Smooth muscle cell (in vitro differentiated cells): ENCODE measurements around the gene GAGE12E. TPM values are rescaled to one million over a fixed set of nuclear protein-coding genes. Genes with fewer than 3 reads are reported as not detected.
"Not testable (repeated sequence)": the region's sequence is repeated elsewhere in the genome, so short reads cannot be mapped to it uniquely, and the experiment has no call there.

ENCODE experiments used
- DNase-seq: peaks from one replicate; lab custom pipeline; 2025; ENCODE audit not compliant: unreplicated experiment; lab: John Stamatoyannopoulos, UW
- H2AFZ ChIP-seq: fragments of 200-600 bp; sonication (generic); 2 replicates; pipeline ENCODE4 v1.6.0; 2016; ENCODE audit warnings: antibody characterized with exemption, low read depth, mild to moderate bottlenecking
- H3F3A ChIP-seq: fragments of 200-600 bp; sonication (generic); 2 replicates; pipeline ENCODE4 v1.6.0; 2017; ENCODE audit warnings: antibody characterized with exemption, low read depth
- H3K27ac ChIP-seq: fragments of 200-600 bp; sonication (generic); 2 replicates; pipeline ENCODE4 v1.5.1; 2016; ENCODE audit warnings: low read depth, mild to moderate bottlenecking
- H3K27me3 ChIP-seq: fragments of 200-600 bp; sonication (generic); 2 replicates; pipeline ENCODE4 v1.6.1; 2016; ENCODE audit warnings: low read depth, mild to moderate bottlenecking
- H3K36me3 ChIP-seq: fragments of 200-600 bp; sonication (generic); 2 replicates; pipeline ENCODE4 v1.5.1; 2016; ENCODE audit warnings: low read depth
- H3K4me1 ChIP-seq: fragments of 200-600 bp; sonication (generic); 2 replicates; pipeline ENCODE4 v1.5.1; 2016; ENCODE audit warnings: low read depth
- H3K4me2 ChIP-seq: fragments of 200-600 bp; sonication (generic); 2 replicates; pipeline ENCODE4 v1.6.0; 2016; ENCODE audit warnings: mild to moderate bottlenecking
- H3K4me3 ChIP-seq: fragments of 200-600 bp; sonication (generic); 2 replicates; pipeline ENCODE4 v1.5.1; 2016; ENCODE audit warnings: mild to moderate bottlenecking
- H3K79me2 ChIP-seq: fragments of 200-600 bp; sonication (generic); 2 replicates; pipeline ENCODE4 v1.6.0; 2016; ENCODE audit warnings: low read depth, mild to moderate bottlenecking
- H3K9ac ChIP-seq: fragments of 200-600 bp; sonication (generic); 2 replicates; pipeline ENCODE4 v1.6.0; 2016; ENCODE audit warnings: low read depth
- H3K9me3 ChIP-seq: fragments of 200-600 bp; sonication (generic); replicated peaks from 2 replicates; pipeline ENCODE4 v1.5.1; 2016; ENCODE audit warnings: low read depth
- H4K20me1 ChIP-seq: fragments of 200-600 bp; sonication (generic); 2 replicates; pipeline ENCODE4 v1.6.0; 2016; ENCODE audit warnings: low read depth
- WGBS: methylation state at CpG from one replicate; pipeline ENCODE4 v1.1.7; 2016; ENCODE audit warnings: low lambda C conversion rate; 5-methylcytosine and 5-hydroxymethylcytosine counted together
- polyA plus RNA-seq: library from polyadenylated mRNA; unstranded; fragments of >200 nt; fragmentation: Nextera tagmentation; extraction: Ambion mirVana; gene quantifications from 2 replicates; pipeline ENCODE4 v1.2.1, GENCODE V29; 2016
- small RNA-seq: library from RNA; depleted of rRNA; stranded (forward); fragments of <200 nt; gene quantifications from one replicate; pipeline ENCODE3, GENCODE V24; 2014
- total RNA-seq: library from RNA; depleted of rRNA; stranded (reverse); fragments of >200 nt; gene quantifications from 2 replicates; pipeline ENCODE4 v1.2.3, GENCODE V29; 2014

The GAGE12E gene
- total and polyA plus RNA-seq, 2 experiments from 2014 or later = not detected

GRCh38 chrX:49589196-49589595 lies 38.1 kb downstream of the GAGE12E start, which contains the start of gene GAGE2A:
TSS of gene GAGE2A (plus strand) at chrX:49589496. CDS start at chrX:49590651, 1,155 bp downstream.
- not testable (repeated sequence) for H3K4me2 ChIP-seq, H3K36me3 ChIP-seq, H3K4me3 ChIP-seq, H3F3A ChIP-seq, H3K9ac ChIP-seq, DNase-seq, H4K20me1 ChIP-seq, H2AFZ ChIP-seq, H3K9me3 ChIP-seq, H3K27me3 ChIP-seq, H3K27ac ChIP-seq, H3K4me1 ChIP-seq, H3K79me2 ChIP-seq
- no CpG with 5 or more reads among the region's 16 CpGs for WGBS

DNA sequence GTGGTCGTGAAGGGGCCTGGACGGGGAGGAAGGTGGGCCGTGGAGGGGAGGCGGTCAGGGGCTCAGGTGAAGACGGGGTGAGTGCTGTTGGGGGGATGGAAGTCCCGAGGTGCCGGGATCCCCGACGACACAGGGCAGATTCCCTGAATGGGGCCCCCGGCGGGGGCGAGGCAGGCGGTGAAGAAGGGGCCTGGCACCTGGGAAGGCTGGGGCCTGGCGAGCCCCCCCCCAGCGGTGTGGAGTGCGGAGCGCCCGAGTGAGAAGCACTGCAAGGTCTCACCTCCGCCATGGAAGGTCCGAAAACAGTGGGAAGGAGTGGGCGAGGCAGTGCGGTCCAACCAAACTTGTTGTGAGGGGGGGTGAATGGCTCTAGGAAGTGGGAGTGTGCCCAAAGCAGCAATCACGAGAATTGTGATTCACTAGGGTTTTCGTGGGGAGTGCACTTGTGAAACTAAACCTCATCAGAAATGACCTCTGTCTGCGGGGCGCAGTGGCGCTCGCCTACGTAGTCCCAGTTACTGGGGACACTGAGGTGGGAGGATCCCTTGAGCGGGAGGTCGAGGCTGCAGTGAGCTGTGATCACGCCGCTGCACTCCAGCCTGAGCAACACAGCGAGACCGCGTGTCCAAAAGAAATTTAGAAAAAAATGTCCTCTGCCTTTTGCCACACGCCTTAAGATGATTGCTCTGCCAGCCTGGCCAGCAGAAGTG lies 38.8 kb downstream of the GAGE12E start:
- not testable (repeated sequence) for H3K4me3 ChIP-seq, H3K9ac ChIP-seq, H3K4me2 ChIP-seq, H3K79me2 ChIP-seq, H3F3A ChIP-seq, DNase-seq, H3K36me3 ChIP-seq, H3K27ac ChIP-seq, H3K9me3 ChIP-seq, H4K20me1 ChIP-seq, H3K4me1 ChIP-seq, H3K27me3 ChIP-seq, H2AFZ ChIP-seq
- WGBS = 92% methylated on average over 31 of the region's 37 CpGs

- H3K4me1 ChIP-seq, H3K79me2 ChIP-seq, H3K4me2 ChIP-seq, H3F3A ChIP-seq, H3K27me3 ChIP-seq, DNase-seq, H3K36me3 ChIP-seq, H3K9me3 ChIP-seq, H2AFZ ChIP-seq, H4K20me1 ChIP-seq, H3K4me3 ChIP-seq, H3K27ac ChIP-seq, H3K9ac ChIP-seq: not testable (repeated sequence)
- WGBS = 89% methylated on average over 14 of the region's 17 CpGs
These were observed 39.4 kb downstream of the GAGE12E start for GRCh38 chrX:49590488-49590887.

DNA sequence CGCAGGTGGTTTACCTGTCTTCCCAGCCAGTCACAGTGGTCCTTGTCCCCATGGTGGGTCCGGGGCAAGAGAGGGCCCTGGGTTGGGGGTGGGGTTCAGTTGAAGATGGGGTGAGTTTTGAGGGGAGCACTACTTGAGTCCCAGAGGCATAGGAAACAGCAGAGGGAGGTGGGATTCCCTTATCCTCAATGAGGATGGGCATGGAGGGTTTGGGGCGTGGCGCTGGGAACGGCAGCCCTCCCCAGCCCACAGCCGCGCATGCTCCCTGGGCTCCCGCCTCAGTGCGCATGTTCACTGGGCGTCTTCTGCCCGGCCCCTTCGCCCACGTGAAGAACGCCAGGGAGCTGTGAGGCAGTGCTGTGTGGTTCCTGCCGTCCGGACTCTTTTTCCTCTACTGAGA lies 47.6 kb downstream of the GAGE12E start, which contains the start of gene GAGE1:
Gene GAGE1, plus strand, starts transcription at position 301 of the 400 bp plus-strand sequence. CDS start 1,155 bp downstream, outside the sequence.
- H4K20me1 ChIP-seq, H3K9ac ChIP-seq, H3K4me3 ChIP-seq, H3K27me3 ChIP-seq, DNase-seq, H3K4me1 ChIP-seq, H3K9me3 ChIP-seq, H3K4me2 ChIP-seq, H2AFZ ChIP-seq, H3K79me2 ChIP-seq, H3K27ac ChIP-seq, H3F3A ChIP-seq, H3K36me3 ChIP-seq: not testable (repeated sequence)
- no CpG with 5 or more reads among the region's 16 CpGs for WGBS

Small RNA genes lying within 50 kb of the gene (small RNA-seq; reads per million reads assigned to genes)
- gene GAGE12B = not detected

Other genes starting within 250 kb of the GAGE12E start
- gene GAGE10, start 247.6 kb upstream of the GAGE12E start, total RNA-seq = not detected in 2 replicates
- gene GAGE10, start 247.6 kb upstream of the GAGE12E start, polyA plus RNA-seq = not detected in 2 replicates
- not detected in 2 replicates for gene GAGE12J, start 229.3 kb upstream of the GAGE12E start, total RNA-seq
- not detected in 2 replicates for gene GAGE12J, start 229.3 kb upstream of the GAGE12E start, polyA plus RNA-seq
- gene GAGE13, start 219.7 kb upstream of the GAGE12E start, total RNA-seq = not detected in 2 replicates
- not detected in 2 replicates for gene GAGE13, start 219.7 kb upstream of the GAGE12E start, polyA plus RNA-seq
- gene GAGE12C, start 19.1 kb upstream of the GAGE12E start, total RNA-seq = not detected in 2 replicates
- not detected in 2 replicates for gene GAGE12C, start 19.1 kb upstream of the GAGE12E start, polyA plus RNA-seq
- gene GAGE12D, start 9.6 kb upstream of the GAGE12E start, total RNA-seq = not detected in 2 replicates
- gene GAGE12D, start 9.6 kb upstream of the GAGE12E start, polyA plus RNA-seq = not detected in 2 replicates
- gene GAGE12F, start 9.6 kb downstream of the GAGE12E start, total RNA-seq = not detected in 2 replicates
- not detected in 2 replicates for gene GAGE12F, start 9.6 kb downstream of the GAGE12E start, polyA plus RNA-seq
- gene GAGE12G, start 19.1 kb downstream of the GAGE12E start, total RNA-seq = not detected in 2 replicates
- not detected in 2 replicates for gene GAGE12G, start 19.1 kb downstream of the GAGE12E start, polyA plus RNA-seq
- gene GAGE12H, start 28.7 kb downstream of the GAGE12E start, total RNA-seq = not detected in 2 replicates
- not detected in 2 replicates for gene GAGE12H, start 28.7 kb downstream of the GAGE12E start, polyA plus RNA-seq
- not detected in 2 replicates for gene GAGE2A, start 38.2 kb downstream of the GAGE12E start, total RNA-seq
- not detected in 2 replicates for gene GAGE2A, start 38.2 kb downstream of the GAGE12E start, polyA plus RNA-seq
- not detected in 2 replicates for gene GAGE1, start 47.7 kb downstream of the GAGE12E start, total RNA-seq
- not detected in 2 replicates for gene GAGE1, start 47.7 kb downstream of the GAGE12E start, polyA plus RNA-seq
- not detected in 2 replicates for gene PAGE1, start 144.7 kb downstream of the GAGE12E start, total RNA-seq
- gene PAGE1, start 144.7 kb downstream of the GAGE12E start, polyA plus RNA-seq = not detected in 2 replicates